SK-N-SH (cell line): ENCODE results near the gene TMX2.

ENCODE experiments used
- CTCF ChIP-seq: fragments of 200-600 bp; sonication (generic); IDR thresholded peaks from 2 replicates; pipeline ENCODE4 v1.6.1; 2017; ENCODE audit warnings: antibody characterized with exemption, mild to moderate bottlenecking, moderate library complexity
- EZH2phosphoT487 ChIP-seq: fragments of 200-600 bp; sonication (generic); IDR thresholded peaks from 2 replicates; pipeline ENCODE4 v1.6.1; 2017; ENCODE audit warnings: low read depth, mixed run types, mild to moderate bottlenecking, antibody characterized with exemption, moderate library complexity, borderline replicate concordance
- FOSL2 ChIP-seq: IDR thresholded peaks from 2 replicates; pipeline ENCODE4 v1.4.0; 2012; ENCODE audit warnings: low read depth, mild to moderate bottlenecking, moderate library complexity, borderline replicate concordance
- FOXJ3 ChIP-seq: sonication (generic); formaldehyde crosslinking; IDR thresholded peaks from 2 replicates; pipeline ENCODE4 v1.5.1; 2020; ENCODE audit warnings: mild to moderate bottlenecking, missing genetic modification reagents
- GABPA ChIP-seq: IDR thresholded peaks from 2 replicates; pipeline ENCODE4 v1.4.0; 2012; ENCODE audit warnings: low read depth, mild to moderate bottlenecking
- JUND ChIP-seq: IDR thresholded peaks from 2 replicates; pipeline ENCODE4 v1.4.0; 2012
- RFX5 ChIP-seq: IDR thresholded peaks from 2 replicates; pipeline ENCODE4 v1.6.1; 2012; ENCODE audit warnings: mild to moderate bottlenecking, improper control_type of control experiment, low read length
- SMC3 ChIP-seq: IDR thresholded peaks from 2 replicates; pipeline ENCODE4 v1.6.1; 2012; ENCODE audit warnings: low read depth, low read length, improper control_type of control experiment
- TAF1 ChIP-seq: IDR thresholded peaks from 2 replicates; pipeline ENCODE4 v1.6.1; 2012; ENCODE audit warnings: low read depth, mild to moderate bottlenecking, low read length, moderate library complexity, borderline replicate concordance
- TCF12 ChIP-seq: IDR thresholded peaks from 2 replicates; pipeline ENCODE4 v1.4.0; 2012
- TEAD4 ChIP-seq: IDR thresholded peaks from 2 replicates; pipeline ENCODE4 v1.4.0; 2012; ENCODE audit warnings: mild to moderate bottlenecking, borderline replicate concordance; ENCODE audit not compliant: insufficient read depth
- ZBTB33 ChIP-seq: IDR thresholded peaks from 2 replicates; pipeline ENCODE4 v1.4.0; 2012; ENCODE audit warnings: low read depth, borderline replicate concordance
- TF ChIP-seq, protein P1 (sequence below): IDR thresholded peaks from 2 replicates; pipeline ENCODE4 v1.4.0; 2012; ENCODE audit warnings: low read depth, borderline replicate concordance

GRCh38 chr11:57758174-57758573 lies 45.8 kb downstream of the TMX2 start:
- TF ChIP-seq JUND = no peak
- TF ChIP-seq FOSL2 = no peak
- no peak for TF ChIP-seq EZH2phosphoT487
- TF ChIP-seq CTCF = no peak
- TF ChIP-seq TEAD4 = no peak
- TF ChIP-seq TCF12 = no peak
- TF ChIP-seq, protein P1, sequence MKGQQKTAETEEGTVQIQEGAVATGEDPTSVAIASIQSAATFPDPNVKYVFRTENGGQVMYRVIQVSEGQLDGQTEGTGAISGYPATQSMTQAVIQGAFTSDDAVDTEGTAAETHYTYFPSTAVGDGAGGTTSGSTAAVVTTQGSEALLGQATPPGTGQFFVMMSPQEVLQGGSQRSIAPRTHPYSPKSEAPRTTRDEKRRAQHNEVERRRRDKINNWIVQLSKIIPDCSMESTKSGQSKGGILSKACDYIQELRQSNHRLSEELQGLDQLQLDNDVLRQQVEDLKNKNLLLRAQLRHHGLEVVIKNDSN = no peak
- no peak for TF ChIP-seq RFX5
- no peak for TF ChIP-seq SMC3
- no peak for TF ChIP-seq TAF1
- TF ChIP-seq ZBTB33 = no peak
- TF ChIP-seq FOXJ3 (CRISPR knock-in tag) = no peak
- TF ChIP-seq GABPA = no peak
